Lung (tissue), 12 donors: ENCODE results near the gene MNS1. TPM values are rescaled to one million over a fixed set of nuclear protein-coding genes. Genes with fewer than 3 reads are reported as not detected.

ENCODE experiments used
- ATAC-seq: fragments of 200-7000 bp; cut with Tn5 transposase; one replicate; pipeline ENCODE4 v1.9.1; 2020; ENCODE audit warnings: moderate number of reproducible peaks; ENCODE audit not compliant: insufficient read depth, low FRiP score
- DNase-seq, 3 donors: peaks; one replicate each; pipeline ENCODE4 v3.0.0-alpha.2; 2013 to 2017
- H3K27ac ChIP-seq, 2 donors: one replicate each; pipeline ENCODE4 v1.5.1; 2013; ENCODE audit warnings: mild to moderate bottlenecking in 2 of 2, moderate library complexity in 2 of 2, control low read depth in 1 of 2, inconsistent platforms in 1 of 2, low read depth in 1 of 2, low read length in 1 of 2
- H3K27me3 ChIP-seq, 3 donors: one replicate each; pipeline ENCODE4 v1.5.1; 2013; ENCODE audit warnings: low read length in 2 of 3; ENCODE audit not compliant: control insufficient read depth in 3 of 3, insufficient read depth in 3 of 3
- H3K36me3 ChIP-seq, 4 donors: one replicate each; pipeline ENCODE4 v1.5.1; 2013; ENCODE audit warnings: low read length in 4 of 4, mild to moderate bottlenecking in 1 of 4, moderate library complexity in 1 of 4; ENCODE audit not compliant: control insufficient read depth in 4 of 4, insufficient read depth in 4 of 4
- H3K4me1 ChIP-seq, 5 donors: one replicate each; pipeline ENCODE4 v1.5.1; 2013; ENCODE audit warnings: low read length in 5 of 5, mild to moderate bottlenecking in 2 of 5, moderate library complexity in 1 of 5; ENCODE audit not compliant: control insufficient read depth in 5 of 5, insufficient read depth in 5 of 5
- H3K4me3 ChIP-seq: one replicate; pipeline ENCODE4 v1.5.1; 2013; ENCODE audit warnings: mild to moderate bottlenecking, control low read depth, moderate library complexity
- H3K9ac ChIP-seq, 2 donors: one replicate each; pipeline ENCODE4 v1.5.1; 2013; ENCODE audit warnings: low read length in 2 of 2, control low read depth in 1 of 2; ENCODE audit not compliant: insufficient read depth in 1 of 2
- H3K9me3 ChIP-seq, 4 donors: one replicate each; pipeline ENCODE4 v1.5.1; 2013; ENCODE audit warnings: low read length in 3 of 4, mild to moderate bottlenecking in 1 of 4, moderate library complexity in 1 of 4; ENCODE audit not compliant: control insufficient read depth in 4 of 4, insufficient read depth in 3 of 4
- WGBS, 2 donors: extraction: QIAGEN DNeasy Blood & Tissue Kit; methylation state at CpG; one replicate each; pipeline ENCODE4 v1.1.7; 2013; 5-methylcytosine and 5-hydroxymethylcytosine counted together
- polyA plus RNA-seq, 2 donors: library from polyadenylated mRNA; stranded (reverse); fragments of 200-250 nt; gene quantifications; one replicate each; pipeline ENCODE4 v1.2.1, GENCODE V29; 2013
- total RNA-seq, 2 donors: library from RNA; depleted of rRNA in 1 of 2; stranded (reverse); fragments of >200 nt in 1 of 2; gene quantifications; one replicate each; pipeline ENCODE4 v1.2.1, GENCODE V29; 2014 to 2021
- TF ChIP-seq, protein P1 (sequence below): IDR thresholded peaks from 2 replicates; pipeline ENCODE4 v1.5.1; 2012; ENCODE audit warnings: mild to moderate bottlenecking; ENCODE audit errors: control extremely low read depth, extremely low read depth
- donor health status: control.
- donor health status: control.
- donor health status: Bipolar disorder and iron deficiency.
- donor health status: healthy.
- donor health status: DM: yes; HTN: yes; CAD: no.

MNS1 gene
- total and polyA plus RNA-seq, 4 donors, result 3.2 to 7.8 (median 6.6) TPM

DNA sequence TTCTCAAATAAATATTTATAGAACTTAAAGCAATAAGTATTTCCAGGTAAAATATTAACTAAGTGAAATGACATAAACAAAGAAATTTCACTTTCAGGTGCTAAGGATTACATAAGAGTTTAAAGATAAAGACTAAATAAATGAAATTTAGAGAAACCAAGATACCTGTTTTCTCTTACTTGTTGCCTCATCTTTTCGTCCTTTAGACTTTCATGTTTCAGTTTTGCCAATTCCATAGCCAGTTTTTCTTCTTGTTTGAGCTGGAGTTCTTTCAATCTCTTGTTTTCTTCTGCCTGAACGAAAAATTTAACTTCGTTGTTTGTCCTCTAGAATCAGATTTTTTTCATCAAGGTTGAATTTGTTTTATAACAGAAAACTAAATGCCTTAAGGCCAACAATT, 8.7 kb downstream of the MNS1 start:
- no peak for ATAC-seq
- H3K4me3 ChIP-seq, result no peak overlapping the region
- peaks cover 0 to 2% (median 0%) of the 10 kb centered on the region in 4 donors for H3K9me3 ChIP-seq
- no peak for DNase-seq
- H3K9ac ChIP-seq, result no peak overlapping the region
- H3K4me1 ChIP-seq, result no peaks in the 10 kb centered on the region
- H3K27me3 ChIP-seq, result no peaks in the 10 kb centered on the region
- 87 to 91% methylated on average over 3 of the region's 3 CpGs for WGBS, 2 donors
- H3K36me3 ChIP-seq, result peaks cover 0 to 17% (median 0%) of the 10 kb centered on the region in 4 donors
- TF ChIP-seq, protein P1, sequence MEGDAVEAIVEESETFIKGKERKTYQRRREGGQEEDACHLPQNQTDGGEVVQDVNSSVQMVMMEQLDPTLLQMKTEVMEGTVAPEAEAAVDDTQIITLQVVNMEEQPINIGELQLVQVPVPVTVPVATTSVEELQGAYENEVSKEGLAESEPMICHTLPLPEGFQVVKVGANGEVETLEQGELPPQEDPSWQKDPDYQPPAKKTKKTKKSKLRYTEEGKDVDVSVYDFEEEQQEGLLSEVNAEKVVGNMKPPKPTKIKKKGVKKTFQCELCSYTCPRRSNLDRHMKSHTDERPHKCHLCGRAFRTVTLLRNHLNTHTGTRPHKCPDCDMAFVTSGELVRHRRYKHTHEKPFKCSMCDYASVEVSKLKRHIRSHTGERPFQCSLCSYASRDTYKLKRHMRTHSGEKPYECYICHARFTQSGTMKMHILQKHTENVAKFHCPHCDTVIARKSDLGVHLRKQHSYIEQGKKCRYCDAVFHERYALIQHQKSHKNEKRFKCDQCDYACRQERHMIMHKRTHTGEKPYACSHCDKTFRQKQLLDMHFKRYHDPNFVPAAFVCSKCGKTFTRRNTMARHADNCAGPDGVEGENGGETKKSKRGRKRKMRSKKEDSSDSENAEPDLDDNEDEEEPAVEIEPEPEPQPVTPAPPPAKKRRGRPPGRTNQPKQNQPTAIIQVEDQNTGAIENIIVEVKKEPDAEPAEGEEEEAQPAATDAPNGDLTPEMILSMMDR, result no peak
- no peak overlapping the region for H3K27ac ChIP-seq

DNA sequence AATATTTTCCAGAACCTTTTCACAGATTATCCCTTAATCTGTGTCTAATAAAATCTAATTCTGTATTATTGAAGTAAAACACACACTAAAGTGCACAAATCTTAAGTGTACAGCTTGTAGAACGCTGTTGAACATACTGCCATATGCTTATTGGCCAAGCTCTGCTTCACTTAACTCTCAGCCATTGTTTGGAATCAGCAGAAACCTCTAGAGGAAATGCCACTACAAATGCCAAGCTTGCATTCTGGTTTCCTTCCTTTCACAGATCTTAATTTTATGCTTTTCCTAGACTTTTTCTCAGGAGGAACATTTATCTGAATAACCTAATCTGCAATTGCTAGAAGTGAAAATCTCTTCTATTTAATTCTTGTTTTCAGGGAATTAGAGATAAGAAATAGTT, 10.1 kb downstream of the MNS1 start:
- DNase-seq (peak in 1 of 3 donors; percentile 27), ATAC-seq (no peak)
- WGBS, 2 donors, result 48 to 72% methylated on average over 1 of the region's 1 CpG

DNA sequence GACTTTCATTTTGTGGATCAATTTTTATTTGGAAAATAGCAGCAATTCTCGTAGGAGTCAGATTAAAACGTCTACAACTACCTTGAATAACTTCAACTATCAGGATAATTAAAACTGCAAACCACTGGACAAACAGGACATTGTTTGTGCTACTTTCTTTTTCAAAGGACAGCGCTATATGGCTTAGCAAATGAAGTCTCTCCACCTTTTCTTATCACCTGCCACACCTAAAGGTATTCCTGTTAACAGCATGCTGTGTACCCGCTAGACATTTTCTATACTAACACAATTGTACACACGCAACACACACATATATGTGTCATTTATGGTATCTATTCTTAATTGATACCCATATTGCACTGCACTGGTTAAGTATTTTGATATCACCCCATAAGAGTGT, 19.2 kb downstream of the MNS1 start:
- TF ChIP-seq, protein P1, result no peak
- no peak for DNase-seq
- peaks cover 0 to 3% (median 0%) of the 10 kb centered on the region in 4 donors for H3K9me3 ChIP-seq
- no peak for ATAC-seq
- H3K27me3 ChIP-seq, result no peaks in the 10 kb centered on the region
- H3K4me1 ChIP-seq, result no peaks in the 10 kb centered on the region
- no peak overlapping the region for H3K4me3 ChIP-seq
- peaks cover 0 to 19% (median 5%) of the 10 kb centered on the region in 4 donors for H3K36me3 ChIP-seq
- H3K27ac ChIP-seq, result no peak overlapping the region
- peak overlapping the region in 1 of 2 donors; percentile 11 for H3K9ac ChIP-seq
- 92 to 95% methylated on average over 5 of the region's 5 CpGs for WGBS, 2 donors

More for the DNA sequence above, 10.1 kb downstream of the MNS1 start:
- TF ChIP-seq, protein P1, result no peak
- peaks cover 0 to 17% (median 0%) of the 10 kb centered on the region in 4 donors for H3K36me3 ChIP-seq
- no peaks in the 10 kb centered on the region for H3K4me1 ChIP-seq
- no peak overlapping the region for H3K9ac ChIP-seq
- no peak overlapping the region for H3K4me3 ChIP-seq
- H3K27me3 ChIP-seq, result no peaks in the 10 kb centered on the region
- H3K27ac ChIP-seq, result no peak overlapping the region
- peaks cover 0 to 2% (median 0%) of the 10 kb centered on the region in 4 donors for H3K9me3 ChIP-seq

DNA sequence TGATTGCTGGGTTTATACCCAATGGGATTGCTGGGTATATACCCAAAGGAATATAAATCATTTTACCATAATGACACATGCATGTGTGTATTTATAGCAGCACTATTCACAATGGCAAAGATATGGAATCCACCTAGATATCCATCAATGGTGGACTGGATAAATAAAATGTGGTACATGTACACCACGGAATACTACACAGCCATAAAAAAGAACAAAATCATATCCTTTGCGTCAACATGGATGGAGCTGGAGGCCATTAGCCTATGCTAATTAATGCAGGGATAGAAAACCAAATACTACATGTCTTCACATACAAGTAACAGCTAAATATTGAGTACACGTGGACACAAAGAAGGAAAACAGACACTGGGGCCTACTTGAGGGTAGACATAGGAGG, 22.6 kb downstream of the MNS1 start:
- Histone ChIP-seq H3K36me3 (peaks cover 0 to 23% (median 5%) of the 10 kb centered on the region in 4 donors), H3K9me3 (peaks cover 0 to 3% (median 0%) of the 10 kb centered on the region in 4 donors), H3K4me1 (no peaks in the 10 kb centered on the region), H3K9ac (no peak overlapping the region), H3K4me3 (no peak overlapping the region), H3K27me3 (no peaks in the 10 kb centered on the region), H3K27ac (no peak overlapping the region)
- ATAC-seq, result no peak
- TF ChIP-seq, protein P1, result no peak
- no peak for DNase-seq
- 97 to 98% methylated on average over 3 of the region's 3 CpGs for WGBS, 2 donors
